Neural cell (in vitro differentiated cells): ENCODE data around the gene HNRNPAB. TPM values are rescaled to one million over a fixed set of nuclear protein-coding genes. Genes with fewer than 3 reads are reported as not detected.

ENCODE experiments used
- H2AFZ ChIP-seq: fragments of 200-600, 300-800 bp; sonication (generic), shearing (Covaris generic); 2 replicates; pipeline ENCODE4 v1.6.0; 2014; ENCODE audit warnings: low read depth, mild to moderate bottlenecking, antibody characterized with exemption, low read length, moderate library complexity
- H3F3A ChIP-seq: fragments of 200-600 bp; shearing (Covaris generic); 2 replicates; pipeline ENCODE4 v1.6.1; 2016; ENCODE audit warnings: mild to moderate bottlenecking, moderate library complexity, mixed read lengths, antibody characterized with exemption, low read length; ENCODE audit not compliant: insufficient read depth, poor library complexity, severe bottlenecking
- H3K27ac ChIP-seq: fragments of 200-600, 300-800 bp; sonication (generic), shearing (Covaris generic); 2 replicates; pipeline ENCODE4 v1.5.1; 2014; ENCODE audit warnings: mild to moderate bottlenecking, low read length, moderate library complexity
- H3K27me3 ChIP-seq: fragments of 300-800, 200-600 bp; sonication (generic), shearing (Covaris generic); 2 replicates; pipeline ENCODE4 v1.6.0; 2014; ENCODE audit warnings: mild to moderate bottlenecking, low read depth, low read length, moderate library complexity; ENCODE audit not compliant: insufficient read depth
- H3K36me3 ChIP-seq: fragments of 300-800, 200-600 bp; sonication (generic), shearing (Covaris generic); 2 replicates; pipeline ENCODE4 v1.5.1; 2014; ENCODE audit warnings: mild to moderate bottlenecking, antibody characterized with exemption, low read length, moderate library complexity; ENCODE audit not compliant: insufficient read depth
- H3K4me2 ChIP-seq: fragments of 300-800, 200-600 bp; sonication (generic), shearing (Covaris generic); 2 replicates; pipeline ENCODE4 v1.6.0; 2014; ENCODE audit warnings: mild to moderate bottlenecking, low read length
- H3K4me3 ChIP-seq: fragments of 300-800, 200-600 bp; sonication (generic), shearing (Covaris generic); 2 replicates; pipeline ENCODE4 v1.5.1; 2014; ENCODE audit warnings: mild to moderate bottlenecking, low read length, moderate library complexity
- H3K79me2 ChIP-seq: fragments of 200-600 bp; shearing (Covaris generic); replicated peaks from 2 replicates; pipeline ENCODE4 v1.6.0; 2014; ENCODE audit warnings: mild to moderate bottlenecking, low read length, moderate library complexity; ENCODE audit not compliant: insufficient read depth
- H3K9ac ChIP-seq: fragments of 300-800, 200-600 bp; sonication (generic), shearing (Covaris generic); 2 replicates; pipeline ENCODE4 v1.6.1; 2016; ENCODE audit warnings: mild to moderate bottlenecking, low read length, mixed read lengths
- H3K9me2 ChIP-seq: fragments of 200-600 bp; shearing (Covaris generic); 2 replicates; pipeline ENCODE4 v1.6.1; 2016; ENCODE audit warnings: mild to moderate bottlenecking, low read length, mixed read lengths; ENCODE audit not compliant: insufficient read depth
- H3K9me3 ChIP-seq: fragments of 200-600, 300-800 bp; sonication (generic), shearing (Covaris generic); 2 replicates; pipeline ENCODE4 v1.6.1; 2016; ENCODE audit warnings: mild to moderate bottlenecking, mixed run types, low read length, moderate library complexity, mixed read lengths
- H4K20me1 ChIP-seq: fragments of 200-600 bp; shearing (Covaris generic); 2 replicates; pipeline ENCODE4 v1.6.1; 2016; ENCODE audit warnings: mild to moderate bottlenecking, mixed run types; ENCODE audit not compliant: insufficient read depth
- EP300 ChIP-seq: fragments of 450-650 bp; conservative IDR thresholded peaks from 2 replicates; pipeline ENCODE4 v1.6.1; 2014; ENCODE audit warnings: antibody characterized with exemption, mild to moderate bottlenecking, moderate library complexity; ENCODE audit not compliant: poor library complexity, severe bottlenecking
- EZH2 ChIP-seq: fragments of 200-600, 300-800 bp; shearing (Covaris generic), sonication (generic); IDR thresholded peaks from 2 replicates; pipeline ENCODE4 v1.6.1; 2014; ENCODE audit warnings: antibody characterized with exemption, low read length, borderline replicate concordance, mild to moderate bottlenecking; ENCODE audit not compliant: insufficient read depth, poor library complexity, severe bottlenecking
- MXI1 ChIP-seq: fragments of 450-650 bp; conservative IDR thresholded peaks from 2 replicates; pipeline ENCODE4 v1.6.1; 2014; ENCODE audit warnings: antibody characterized with exemption, mild to moderate bottlenecking; ENCODE audit not compliant: poor library complexity, severe bottlenecking
- POLR2AphosphoS5 ChIP-seq: IDR thresholded peaks from 2 replicates; pipeline ENCODE4 v1.6.1; 2012
- RAD21 ChIP-seq: fragments of 450-650 bp; conservative IDR thresholded peaks from 2 replicates; pipeline ENCODE4 v1.6.1; 2014; ENCODE audit warnings: antibody characterized with exemption, mild to moderate bottlenecking, moderate library complexity
- SMC3 ChIP-seq: fragments of 450-650 bp; conservative IDR thresholded peaks from 2 replicates; pipeline ENCODE4 v1.6.1; 2014; ENCODE audit warnings: antibody characterized with exemption, mild to moderate bottlenecking, moderate library complexity; ENCODE audit not compliant: poor library complexity
- TAF1 ChIP-seq: IDR thresholded peaks from 2 replicates; pipeline ENCODE4 v1.6.1; 2012; ENCODE audit warnings: low read depth
- polyA plus RNA-seq: library from polyadenylated mRNA; depleted of rRNA; stranded (reverse); fragments of >200 nt; gene quantifications from 2 replicates; pipeline ENCODE4 v1.2.3, GENCODE V29; 2014
- TF ChIP-seq, protein P1 (sequence below): IDR thresholded peaks from 2 replicates; pipeline ENCODE4 v1.6.1; 2012; ENCODE audit warnings: borderline replicate concordance
- TF ChIP-seq, protein P2 (sequence below): fragments of 450-650 bp; IDR thresholded peaks from 2 replicates; pipeline ENCODE4 v1.5.1; 2014; ENCODE audit warnings: antibody characterized with exemption, mild to moderate bottlenecking, moderate library complexity; ENCODE audit not compliant: poor library complexity, severe bottlenecking

Gene HNRNPAB
- polyA plus RNA-seq, 1 donor from 2014 or later: 129 TPM

DNA sequence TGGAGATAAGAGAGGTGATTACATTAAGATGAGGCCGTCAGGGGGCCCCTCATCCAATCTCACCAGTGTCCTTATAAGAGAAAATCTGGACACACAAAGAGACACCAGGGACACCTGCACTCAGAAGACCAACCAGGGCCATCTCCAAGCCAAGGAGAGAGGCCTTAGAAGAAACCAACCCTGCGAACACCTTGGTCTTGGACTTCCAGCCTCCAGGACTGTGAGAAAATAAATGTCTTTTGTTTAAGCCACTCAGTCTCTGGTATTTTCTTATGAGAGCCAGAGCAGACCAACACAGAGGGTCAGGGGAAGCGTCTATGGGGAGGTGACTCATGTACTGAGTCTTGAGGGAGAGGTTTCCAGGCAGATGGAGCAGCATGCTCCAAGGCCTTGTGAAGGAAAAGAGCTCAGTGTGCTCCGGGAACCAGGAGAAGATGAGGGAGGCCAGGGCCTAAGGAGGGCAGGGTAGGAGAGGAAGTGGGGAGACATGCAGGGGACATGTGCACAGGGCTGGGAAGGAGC is 22.9 kb downstream of the HNRNPAB start:
- Histone ChIP-seq H3K79me2 (peaks cover 9% of the 10 kb centered on the region), H3F3A (no peaks in the 10 kb centered on the region), H3K4me3 (no peak overlapping the region), H4K20me1 (no peaks in the 10 kb centered on the region), H3K9me3 (peaks cover 5% of the 10 kb centered on the region), H3K27ac (no peak overlapping the region), H3K4me2 (no peak overlapping the region), H2AFZ (no peak overlapping the region), H3K9me2 (no peaks in the 10 kb centered on the region), H3K27me3 (no peaks in the 10 kb centered on the region), H3K9ac (no peak overlapping the region), H3K36me3 (no peaks in the 10 kb centered on the region)
- TF ChIP-seq POLR2AphosphoS5 (no peak), MXI1 (no peak), RAD21 (no peak)
- TF ChIP-seq, protein P1, sequence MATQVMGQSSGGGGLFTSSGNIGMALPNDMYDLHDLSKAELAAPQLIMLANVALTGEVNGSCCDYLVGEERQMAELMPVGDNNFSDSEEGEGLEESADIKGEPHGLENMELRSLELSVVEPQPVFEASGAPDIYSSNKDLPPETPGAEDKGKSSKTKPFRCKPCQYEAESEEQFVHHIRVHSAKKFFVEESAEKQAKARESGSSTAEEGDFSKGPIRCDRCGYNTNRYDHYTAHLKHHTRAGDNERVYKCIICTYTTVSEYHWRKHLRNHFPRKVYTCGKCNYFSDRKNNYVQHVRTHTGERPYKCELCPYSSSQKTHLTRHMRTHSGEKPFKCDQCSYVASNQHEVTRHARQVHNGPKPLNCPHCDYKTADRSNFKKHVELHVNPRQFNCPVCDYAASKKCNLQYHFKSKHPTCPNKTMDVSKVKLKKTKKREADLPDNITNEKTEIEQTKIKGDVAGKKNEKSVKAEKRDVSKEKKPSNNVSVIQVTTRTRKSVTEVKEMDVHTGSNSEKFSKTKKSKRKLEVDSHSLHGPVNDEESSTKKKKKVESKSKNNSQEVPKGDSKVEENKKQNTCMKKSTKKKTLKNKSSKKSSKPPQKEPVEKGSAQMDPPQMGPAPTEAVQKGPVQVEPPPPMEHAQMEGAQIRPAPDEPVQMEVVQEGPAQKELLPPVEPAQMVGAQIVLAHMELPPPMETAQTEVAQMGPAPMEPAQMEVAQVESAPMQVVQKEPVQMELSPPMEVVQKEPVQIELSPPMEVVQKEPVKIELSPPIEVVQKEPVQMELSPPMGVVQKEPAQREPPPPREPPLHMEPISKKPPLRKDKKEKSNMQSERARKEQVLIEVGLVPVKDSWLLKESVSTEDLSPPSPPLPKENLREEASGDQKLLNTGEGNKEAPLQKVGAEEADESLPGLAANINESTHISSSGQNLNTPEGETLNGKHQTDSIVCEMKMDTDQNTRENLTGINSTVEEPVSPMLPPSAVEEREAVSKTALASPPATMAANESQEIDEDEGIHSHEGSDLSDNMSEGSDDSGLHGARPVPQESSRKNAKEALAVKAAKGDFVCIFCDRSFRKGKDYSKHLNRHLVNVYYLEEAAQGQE: no peak
- TF ChIP-seq, protein P2, sequence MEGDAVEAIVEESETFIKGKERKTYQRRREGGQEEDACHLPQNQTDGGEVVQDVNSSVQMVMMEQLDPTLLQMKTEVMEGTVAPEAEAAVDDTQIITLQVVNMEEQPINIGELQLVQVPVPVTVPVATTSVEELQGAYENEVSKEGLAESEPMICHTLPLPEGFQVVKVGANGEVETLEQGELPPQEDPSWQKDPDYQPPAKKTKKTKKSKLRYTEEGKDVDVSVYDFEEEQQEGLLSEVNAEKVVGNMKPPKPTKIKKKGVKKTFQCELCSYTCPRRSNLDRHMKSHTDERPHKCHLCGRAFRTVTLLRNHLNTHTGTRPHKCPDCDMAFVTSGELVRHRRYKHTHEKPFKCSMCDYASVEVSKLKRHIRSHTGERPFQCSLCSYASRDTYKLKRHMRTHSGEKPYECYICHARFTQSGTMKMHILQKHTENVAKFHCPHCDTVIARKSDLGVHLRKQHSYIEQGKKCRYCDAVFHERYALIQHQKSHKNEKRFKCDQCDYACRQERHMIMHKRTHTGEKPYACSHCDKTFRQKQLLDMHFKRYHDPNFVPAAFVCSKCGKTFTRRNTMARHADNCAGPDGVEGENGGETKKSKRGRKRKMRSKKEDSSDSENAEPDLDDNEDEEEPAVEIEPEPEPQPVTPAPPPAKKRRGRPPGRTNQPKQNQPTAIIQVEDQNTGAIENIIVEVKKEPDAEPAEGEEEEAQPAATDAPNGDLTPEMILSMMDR: no peak

DNA sequence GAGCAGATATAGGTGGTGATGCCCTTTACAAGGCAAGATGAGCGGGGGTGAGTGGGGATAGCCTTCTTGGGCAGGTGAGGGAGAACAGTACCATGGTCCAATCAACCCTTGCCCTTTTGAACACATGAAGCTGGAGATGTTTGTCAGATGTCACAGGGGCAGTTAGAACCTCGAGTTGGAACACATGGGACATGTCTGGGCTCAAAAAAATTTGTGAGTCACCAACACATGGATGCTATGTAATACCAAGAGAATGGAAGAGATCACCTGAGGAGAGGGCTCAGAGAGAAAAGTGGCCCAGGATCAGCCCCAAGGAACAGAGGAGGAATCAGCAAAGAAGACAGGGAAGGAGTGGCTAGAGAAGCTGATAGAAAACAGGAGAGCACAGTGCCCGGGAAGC is 23.6 kb downstream of the HNRNPAB start:
- peaks cover 5% of the 10 kb centered on the region for H3K9me3 ChIP-seq
- TF ChIP-seq SMC3: no peak
- TF ChIP-seq, protein P1: no peak
- TF ChIP-seq EZH2: no peak
- no peak for TF ChIP-seq TAF1
- TF ChIP-seq EP300: no peak
- TF ChIP-seq, protein P2: no peak
- no peak for TF ChIP-seq RAD21
- no peak for TF ChIP-seq MXI1
- TF ChIP-seq POLR2AphosphoS5: no peak
- no peaks in the 10 kb centered on the region for H3K9me2 ChIP-seq
- H3F3A ChIP-seq: no peaks in the 10 kb centered on the region
- no peak overlapping the region for H3K4me2 ChIP-seq
- H3K4me3 ChIP-seq: no peak overlapping the region
- peaks cover 9% of the 10 kb centered on the region for H3K79me2 ChIP-seq
- H3K36me3 ChIP-seq: no peaks in the 10 kb centered on the region
- no peaks in the 10 kb centered on the region for H3K27me3 ChIP-seq
- no peak overlapping the region for H2AFZ ChIP-seq
- H4K20me1 ChIP-seq: no peaks in the 10 kb centered on the region
- H3K9ac ChIP-seq: no peak overlapping the region
- H3K27ac ChIP-seq: no peak overlapping the region
